Heart right ventricle (tissue), 16 donors: ENCODE data around the gene TNFRSF17. TPM values are rescaled to one million over a fixed set of nuclear protein-coding genes. Genes with fewer than 3 reads are reported as not detected.
"Not testable (repeated sequence)": the region's sequence is repeated elsewhere in the genome, so short reads cannot be mapped to it uniquely, and the experiment has no call there.

ENCODE experiments used
- ATAC-seq, 8 donors: fragments of 200-7000 bp; cut with Tn5 transposase; one replicate each; pipeline ENCODE4 v1.9.1; 2020; ENCODE audit warnings: mild to moderate bottlenecking in 8 of 8, moderate library complexity in 8 of 8, moderate number of reproducible peaks in 1 of 8
- DNase-seq, 2 donors: peaks; one replicate each; pipeline ENCODE4 v3.0.0-alpha.2; 2020
- H3K27ac ChIP-seq, 10 donors: fragments of 200-600 bp; sonication (generic) in 2 of 10; one replicate each; pipeline versions ENCODE4 v1.5.0 to v1.8.0; 2020 to 2022; ENCODE audit warnings: mild to moderate bottlenecking in 3 of 10
- H3K27me3 ChIP-seq, 7 donors: fragments of 200-600 bp; one replicate each; pipeline ENCODE4 v1.8.0; 2021 to 2022; ENCODE audit warnings: mild to moderate bottlenecking in 2 of 7
- H3K36me3 ChIP-seq, 9 donors: fragments of 200-600 bp; sonication (generic) in 1 of 9; one replicate each; pipeline versions ENCODE4 v1.5.0 to v1.8.0; 2020 to 2022; ENCODE audit warnings: mild to moderate bottlenecking in 2 of 9
- H3K4me1 ChIP-seq, 9 donors: fragments of 200-600 bp; sonication (generic) in 1 of 9; one replicate each; pipeline versions ENCODE4 v1.5.0 to v1.8.0; 2020 to 2022; ENCODE audit warnings: mild to moderate bottlenecking in 4 of 9
- H3K4me3 ChIP-seq, 10 donors: fragments of 200-600 bp; sonication (generic) in 2 of 10; one replicate each; pipeline versions ENCODE4 v1.5.0 to v1.8.0; 2020 to 2022; ENCODE audit warnings: mild to moderate bottlenecking in 7 of 10, moderate library complexity in 2 of 10
- H3K9me3 ChIP-seq, 11 donors: fragments of 200-600 bp in 10 of 11; sonication (generic) in 2 of 11; one replicate each; pipeline versions ENCODE4 v1.5.0 to v1.8.0; 2013 to 2022; ENCODE audit warnings: mild to moderate bottlenecking in 2 of 11, control low read depth in 1 of 11, moderate library complexity in 1 of 11
- WGBS, 2 donors: extraction: QIAGEN DNeasy Blood & Tissue Kit; methylation state at CpG; one replicate each; pipeline ENCODE4 v1.1.7; 2013; ENCODE audit warnings: inconsistent platforms in 1 of 2; 5-methylcytosine and 5-hydroxymethylcytosine counted together
- intact Hi-C, 10 donors: fragments of 100-400 bp; cut with DNase I; formaldehyde crosslinking; loops; one replicate each; pipeline versions ENCODE4 v1.11.1 to v1.14.2; 2022
- long read RNA-seq, 3 donors: library from polyadenylated mRNA; unstranded; transcript quantifications; one replicate each; pipeline ENCODE4 v2.0.0, GENCODE V29; 2020 to 2021
- polyA plus RNA-seq, 2 donors: library from polyadenylated mRNA; stranded (reverse); fragments of 200-250 nt; gene quantifications; one replicate each; pipeline ENCODE4 v1.2.3, GENCODE V29; 2013
- total RNA-seq, 10 donors: library from RNA; stranded (reverse); fragmentation: NEBNext Ultra II Directional in 3 of 10; extraction: Animal tissue kit (Norgen Biotek cat#: 25700) in 3 of 10; gene quantifications; one replicate each; pipeline versions ENCODE4 v1.2.1 to v1.2.4, GENCODE V29; 2021 to 2023
- TF ChIP-seq, protein P1 (sequence below), 9 donors: fragments of 200-600 bp; sonication (generic) in 2 of 9; IDR thresholded peaks; one replicate each; pipeline versions ENCODE4 v1.5.0 to v1.8.0; 2021 to 2022; ENCODE audit warnings: antibody characterized with exemption in 9 of 9, mild to moderate bottlenecking in 5 of 9, moderate library complexity in 1 of 9
- donor health status: Arrhythmogenic right ventricular cardiomyopathy.
- donor health status: ischemic (EF 13 %, LVEDD 7.1; RV severe dilation, severe dysfunction).
- donor health status: healthy with polysubstance abuse.
- donor health status: DM: no; HTN: yes; CAD: no.
- donor health status: DM: no; HTN: no; CAD: no.
- donor health status: ischemic (EF 25% LVEDD 6.9; RV normal size, moderate dysfunction).
- donor health status: ischemic (EF 25% LVEDD 5.7; RV mildly dilated, moderate dysfunction).
- donor health status: healthy.
- donor health status: DM: yes; HTN: yes; CAD: no.
- donor health status: Ischemic cardiomyopathy.
- donor health status: ischemic (EF 35%, LVEDD 5.7; RV mildly dilated, moderate dysfunction).
- donor health status: nonischemic (EF 11% LVEDD 7.7; RV severe dilation, severe dysfunction).
- donor health status: DM: yes; HTN: yes; CAD: no.
- donor health status: PGD.
- donor health status: ischemic (EF 29% LVEDD 5.4; RV normal size, mild dysfunction).
- donor health status: nonischemic (EF 23%, LVEDD 6.1; RV moderate dilation, normal function).

The TNFRSF17 gene
- not detected for total RNA-seq
- polyA plus RNA-seq = not detected
- long read RNA-seq, donor 1 = 0 reads
- long read RNA-seq, donor 2 = 0 reads
- long read RNA-seq, donor 3 = 0 reads

DNA sequence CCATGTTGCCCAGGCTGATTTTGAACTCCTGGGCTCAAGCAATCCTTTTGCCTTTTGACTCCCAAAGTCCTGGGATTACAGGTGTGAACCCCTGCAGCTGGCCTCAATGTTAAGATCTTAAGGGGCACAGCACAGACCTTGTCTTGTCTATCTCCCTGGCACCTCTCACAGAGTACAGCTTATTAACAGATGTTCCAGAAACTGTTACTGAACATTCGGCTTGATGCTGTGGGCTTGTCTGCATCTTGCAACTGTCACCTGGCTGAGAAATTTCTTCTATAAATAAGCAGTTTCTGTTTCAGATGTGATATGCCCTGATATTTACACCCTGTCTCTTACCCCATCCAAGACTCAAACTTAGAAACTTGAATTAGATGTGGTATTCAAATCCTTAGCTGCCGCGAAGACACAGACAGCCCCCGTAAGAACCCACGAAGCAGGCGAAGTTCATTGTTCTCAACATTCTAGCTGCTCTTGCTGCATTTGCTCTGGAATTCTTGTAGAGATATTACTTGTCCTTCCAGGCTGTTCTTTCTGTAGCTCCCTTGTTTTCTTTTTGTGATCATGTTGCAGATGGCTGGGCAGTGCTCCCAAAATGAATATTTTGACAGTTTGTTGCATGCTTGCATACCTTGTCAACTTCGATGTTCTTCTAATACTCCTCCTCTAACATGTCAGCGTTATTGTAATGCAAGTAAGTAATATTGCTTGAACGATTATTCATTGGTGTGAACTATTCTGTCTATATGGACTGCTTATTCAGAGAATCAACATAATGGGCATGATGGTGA lies at the start of gene TNFRSF17:
TSS of gene TNFRSF17 (plus strand) at position 450 of the 791 bp plus-strand sequence. CDS start at position 565, 115 bp downstream.
- intact Hi-C loops = no loop called here
- Histone ChIP-seq H3K4me1 (no peaks in the 10 kb centered on the region), H3K27me3 (no peaks in the 10 kb centered on the region), H3K9me3 (no peaks in the 10 kb centered on the region), H3K27ac (no peak within 1 kb of the TSS), H3K4me3 (no peak within 1 kb of the TSS), H3K36me3 (no peaks in the 10 kb centered on the region)
- DNase-seq = no peak
- WGBS, 2 donors = 73 to 76% methylated on average over 9 of the region's 9 CpGs
- TF ChIP-seq, protein P1, sequence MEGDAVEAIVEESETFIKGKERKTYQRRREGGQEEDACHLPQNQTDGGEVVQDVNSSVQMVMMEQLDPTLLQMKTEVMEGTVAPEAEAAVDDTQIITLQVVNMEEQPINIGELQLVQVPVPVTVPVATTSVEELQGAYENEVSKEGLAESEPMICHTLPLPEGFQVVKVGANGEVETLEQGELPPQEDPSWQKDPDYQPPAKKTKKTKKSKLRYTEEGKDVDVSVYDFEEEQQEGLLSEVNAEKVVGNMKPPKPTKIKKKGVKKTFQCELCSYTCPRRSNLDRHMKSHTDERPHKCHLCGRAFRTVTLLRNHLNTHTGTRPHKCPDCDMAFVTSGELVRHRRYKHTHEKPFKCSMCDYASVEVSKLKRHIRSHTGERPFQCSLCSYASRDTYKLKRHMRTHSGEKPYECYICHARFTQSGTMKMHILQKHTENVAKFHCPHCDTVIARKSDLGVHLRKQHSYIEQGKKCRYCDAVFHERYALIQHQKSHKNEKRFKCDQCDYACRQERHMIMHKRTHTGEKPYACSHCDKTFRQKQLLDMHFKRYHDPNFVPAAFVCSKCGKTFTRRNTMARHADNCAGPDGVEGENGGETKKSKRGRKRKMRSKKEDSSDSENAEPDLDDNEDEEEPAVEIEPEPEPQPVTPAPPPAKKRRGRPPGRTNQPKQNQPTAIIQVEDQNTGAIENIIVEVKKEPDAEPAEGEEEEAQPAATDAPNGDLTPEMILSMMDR (IDR thresholded peaks at IDR 0.05) = no peak
- no peak for ATAC-seq

DNA sequence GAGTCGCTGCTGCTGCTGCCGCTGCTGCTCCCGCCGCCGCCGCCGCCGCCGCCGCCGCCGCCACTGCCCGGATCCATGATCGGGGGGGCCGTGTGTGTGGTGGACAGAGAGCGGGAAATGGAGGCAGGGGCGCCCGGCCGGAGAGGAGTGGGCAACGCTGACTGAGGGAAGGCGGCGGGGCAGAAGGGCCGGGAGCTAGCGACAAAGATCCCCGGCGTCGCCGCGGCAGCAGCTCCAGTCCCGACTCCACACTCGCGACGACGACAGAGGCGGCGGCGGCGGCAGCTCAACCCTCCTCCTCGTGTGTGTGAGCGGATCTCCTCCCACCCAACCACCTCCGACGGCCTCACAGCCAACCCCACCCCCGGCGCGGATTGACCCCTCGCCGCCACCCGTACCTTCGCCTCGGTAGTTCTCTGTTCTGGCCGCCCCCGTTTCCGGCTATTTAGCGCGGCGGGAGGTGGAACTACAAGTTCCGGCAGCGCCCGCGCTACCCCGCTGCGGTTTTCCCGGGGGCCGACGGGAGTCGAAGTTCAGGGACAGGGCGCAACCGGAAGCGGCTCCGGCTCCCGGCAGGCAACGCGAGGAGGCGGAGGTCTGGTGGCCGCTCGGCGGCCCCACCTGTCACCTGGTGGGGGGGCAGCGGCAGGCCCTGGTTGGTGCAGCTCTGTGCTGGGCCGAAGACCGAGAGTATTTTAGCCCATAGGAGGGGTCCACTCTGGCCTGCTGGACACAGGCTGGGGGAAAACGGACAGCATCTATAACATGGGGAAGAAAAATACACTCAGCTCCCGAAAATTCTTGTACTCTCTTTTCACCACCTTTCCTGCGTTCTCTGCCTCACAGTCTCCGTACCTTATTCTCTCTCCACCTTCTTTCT lies 49.1 kb upstream of the TNFRSF17 start, which contains the start of gene GSPT1:
TSS of gene GSPT1 (minus strand) at position 313 of the 880 bp plus-strand sequence. CDS start at position 77, 236 bp downstream.
- ATAC-seq (peak; percentile 96 to 99 (median 98)), DNase-seq (peak; percentile 99 to 100)
- Histone ChIP-seq H3K27me3 (peaks cover 0 to 5% (median 0%) of the 10 kb centered on the region in 7 donors), H3K4me1 (peaks cover 4 to 41% (median 33%) of the 10 kb centered on the region in 9 donors), H3K9me3 (no peaks in the 10 kb centered on the region), H3K36me3 (no peaks in the 10 kb centered on the region), H3K4me3 (peak within 1 kb of the TSS; percentile 66 to 92 (median 83)), H3K27ac (peak within 1 kb of the TSS; percentile 55 to 99 (median 95))
- WGBS, 2 donors = 1% methylated on average over 76 to 84 of the region's 84 CpGs
- TF ChIP-seq, protein P1 (IDR thresholded peaks at IDR 0.05) = peak in 5 of 9 donors; percentile 17 to 35 (median 24)
- intact Hi-C loops = loop anchor here in 3 of 10 donors (5.0 to 10.0 kb wide), 4 partner anchors 61 to 886 kb away; partner anchors contain the start of genes RSL1D1 (in 2 of the 3), CPPED1 (in 1 of the 3), SNX29 (in 1 of the 3) and ZC3H7A (in 1 of the 3)

DNA sequence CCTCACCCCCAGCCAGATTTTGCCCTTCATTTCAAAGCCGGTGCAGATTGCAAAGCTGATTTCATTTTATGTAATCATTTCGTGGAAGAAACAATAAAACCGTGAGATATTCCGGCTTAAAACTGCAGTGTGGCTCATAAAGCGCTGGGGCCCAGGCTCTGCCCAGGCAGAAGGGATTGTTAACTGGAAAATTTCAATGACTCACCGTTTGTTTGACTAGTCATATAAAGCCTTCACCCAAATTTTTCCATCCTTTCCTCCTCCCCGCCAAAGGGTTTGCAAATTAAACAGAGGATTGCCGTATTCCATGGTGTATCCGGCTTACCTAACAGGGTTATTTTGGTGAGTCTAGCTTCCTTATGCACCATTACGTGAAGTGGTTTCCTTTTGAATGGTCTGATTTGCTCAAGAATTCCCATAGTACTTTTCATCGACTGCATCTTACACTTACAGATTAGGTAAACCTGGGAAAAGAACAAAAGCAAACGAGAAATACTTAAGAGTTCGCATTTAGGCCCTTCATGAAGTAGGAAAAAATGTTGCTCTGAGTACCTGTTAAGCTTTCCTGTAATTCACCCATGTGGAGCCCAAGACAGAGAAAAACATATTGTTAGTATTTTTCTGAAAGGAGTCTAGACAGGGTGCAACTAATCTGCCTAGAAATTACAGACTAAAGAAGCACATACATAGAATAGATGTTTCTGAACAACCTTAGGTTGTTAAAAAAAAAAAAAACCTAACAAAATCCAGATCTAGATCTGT lies 48.3 kb upstream of the TNFRSF17 start:
- no peaks in the 10 kb centered on the region for H3K36me3 ChIP-seq
- intact Hi-C loops = loop anchor here in 3 of 10 donors (5.0 to 10.0 kb wide), 4 partner anchors 61 to 886 kb away; partner anchors contain the start of genes RSL1D1 (in 2 of the 3), CPPED1 (in 1 of the 3), SNX29 (in 1 of the 3) and ZC3H7A (in 1 of the 3)
- 65 to 77% methylated on average over 13 of the region's 13 CpGs for WGBS, 2 donors

DNA sequence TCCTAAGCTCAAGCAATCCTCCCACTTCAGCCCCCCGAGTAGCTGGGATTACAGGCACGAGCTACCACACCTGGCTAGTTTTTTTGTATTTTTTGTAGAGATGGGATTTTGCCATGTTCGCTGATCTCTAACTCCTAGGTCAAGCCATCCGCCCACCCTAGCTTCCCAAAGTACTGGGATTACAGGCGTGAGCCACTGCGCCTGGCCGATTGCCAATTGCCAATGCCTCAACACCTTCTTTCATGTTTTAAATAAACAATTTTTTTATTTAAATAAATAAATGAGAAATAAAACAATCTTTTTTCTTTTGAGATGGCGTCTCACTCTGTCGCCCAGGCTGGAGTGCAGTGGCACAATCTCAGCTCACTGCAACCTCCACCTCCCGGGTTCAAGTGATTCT lies 41.0 kb upstream of the TNFRSF17 start:
- WGBS, 2 donors = 85 to 87% methylated on average over 10 of the region's 10 CpGs
- H3K4me3 ChIP-seq, H3K27me3 ChIP-seq, H3K4me1 ChIP-seq, H3K36me3 ChIP-seq, ATAC-seq, intact Hi-C loops, DNase-seq, H3K27ac ChIP-seq, H3K9me3 ChIP-seq: not testable (repeated sequence)

More for the DNA sequence above, 48.3 kb upstream of the TNFRSF17 start:
- TF ChIP-seq, protein P1 (IDR thresholded peaks at IDR 0.05) = no peak
- ATAC-seq = no peak
- Histone ChIP-seq H3K27ac (peak overlapping the region in 9 of 10 donors; percentile 47 to 96 (median 89)), H3K27me3 (peaks cover 0 to 6% (median 0%) of the 10 kb centered on the region in 7 donors), H3K4me1 (peaks cover 4 to 35% (median 27%) of the 10 kb centered on the region in 9 donors), H3K9me3 (no peaks in the 10 kb centered on the region), H3K4me3 (peak overlapping the region in 9 of 10 donors; percentile 76 to 92 (median 85))
- no peak for DNase-seq

DNA sequence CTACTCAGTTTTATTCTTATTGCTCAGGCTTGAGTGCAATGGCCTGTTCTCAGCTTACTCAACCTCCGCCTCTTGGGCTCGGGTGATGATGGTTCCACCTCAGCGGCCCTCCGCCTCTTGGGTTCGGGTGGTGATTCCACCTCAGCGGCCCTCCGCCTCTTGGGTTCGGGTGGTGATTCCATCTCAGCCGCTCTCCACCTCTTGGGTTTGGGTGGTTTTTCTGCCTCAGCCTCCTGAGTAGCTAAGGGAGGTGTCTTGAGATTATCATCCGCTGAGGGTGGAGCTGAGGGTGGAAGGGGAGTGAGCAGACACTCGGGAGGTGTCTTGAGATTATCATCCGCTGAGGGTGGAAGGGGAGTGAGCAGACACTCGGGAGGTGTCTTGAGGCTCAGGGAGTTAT lies 37.7 kb upstream of the TNFRSF17 start:
- intact Hi-C loops, DNase-seq, H3K4me3 ChIP-seq, H3K9me3 ChIP-seq, H3K27ac ChIP-seq, ATAC-seq, H3K27me3 ChIP-seq, H3K36me3 ChIP-seq, H3K4me1 ChIP-seq: not testable (repeated sequence)
- 74 to 82% methylated on average over 13 of the region's 13 CpGs for WGBS, 2 donors

DNA sequence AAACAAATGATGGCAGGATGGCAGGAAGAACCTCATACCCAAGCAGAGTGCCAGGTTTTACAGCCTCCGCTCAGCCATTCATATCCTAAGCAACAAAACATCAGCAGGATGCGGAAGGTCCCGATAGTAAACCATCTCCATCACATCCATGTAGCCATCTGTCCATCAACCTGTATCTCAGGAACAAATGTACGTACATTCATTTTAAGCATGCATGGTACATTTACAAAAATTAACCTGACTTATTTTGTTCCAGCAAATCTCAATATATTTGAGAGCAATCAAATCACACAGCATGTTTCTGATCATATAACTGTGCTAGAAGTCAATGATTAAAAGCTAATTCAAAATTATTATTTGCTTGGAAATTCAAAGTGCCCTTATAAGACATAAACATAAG lies 23.1 kb upstream of the TNFRSF17 start, which contains the start of gene NPIPB2:
TSS of gene NPIPB2 (minus strand) at position 101 of the 400 bp plus-strand sequence. CDS start at position 101, 0 bp downstream.
- H3K9me3 ChIP-seq, H3K27ac ChIP-seq, ATAC-seq, H3K4me1 ChIP-seq, H3K36me3 ChIP-seq, H3K4me3 ChIP-seq, DNase-seq, intact Hi-C loops, H3K27me3 ChIP-seq: not testable (repeated sequence)
- 94% methylated on average over 3 of the region's 4 CpGs for WGBS, 2 donors
